ENCODE results near the gene CAPG.
"Not testable (repeated sequence)": the region's sequence is repeated elsewhere in the genome, so short reads cannot be mapped to it uniquely, and the experiment has no call there.

The CAPG gene

GRCh38 chr2:85367180-85367579 lies 43.0 kb downstream of the CAPG start:
- DNase-seq (ENCODE audit: extremely low read depth in 1 of 2, low read depth in 1 of 2), result no peak

GRCh38 chr2:85362653-85363387 lies 47.3 kb downstream of the CAPG start:
- DNase-seq (ENCODE audit: extremely low read depth in 1 of 2, low read depth in 1 of 2), result not testable (repeated sequence)

GRCh38 chr2:85357736-85358135 lies 52.4 kb downstream of the CAPG start:
- no peak for DNase-seq (ENCODE audit: extremely low read depth in 1 of 2, low read depth in 1 of 2)

GRCh38 chr2:85356186-85356585 lies 54.0 kb downstream of the CAPG start:
- DNase-seq (ENCODE audit: extremely low read depth in 1 of 2, low read depth in 1 of 2), result no peak

GRCh38 chr2:85355521-85355920 lies 54.6 kb downstream of the CAPG start:
- no peak for DNase-seq (ENCODE audit: extremely low read depth in 1 of 2, low read depth in 1 of 2)

- no peak for DNase-seq (ENCODE audit: extremely low read depth in 1 of 2, low read depth in 1 of 2)
Observed at GRCh38 chr2:85355073-85355410, 55.1 kb downstream of the CAPG start.

GRCh38 chr2:85354286-85355072 lies 55.7 kb downstream of the CAPG start, which contains the start of the genes ELMOD3 and RETSAT:
Gene ELMOD3, plus strand, starts transcription at chr2:85354769. Its CDS starts 2,430 bp downstream, at chr2:85357199.
Gene RETSAT, minus strand, starts transcription at chr2:85354528. Its CDS starts 21 bp downstream, at chr2:85354507.
- DNase-seq (ENCODE audit: extremely low read depth in 1 of 2, low read depth in 1 of 2), result peak; percentile 88 to 97

- peak in 1 of 2 donors; percentile 1 for DNase-seq (ENCODE audit: extremely low read depth in 1 of 2, low read depth in 1 of 2)
Observed at GRCh38 chr2:85353876-85354285, 56.3 kb downstream of the CAPG start.

DNA sequence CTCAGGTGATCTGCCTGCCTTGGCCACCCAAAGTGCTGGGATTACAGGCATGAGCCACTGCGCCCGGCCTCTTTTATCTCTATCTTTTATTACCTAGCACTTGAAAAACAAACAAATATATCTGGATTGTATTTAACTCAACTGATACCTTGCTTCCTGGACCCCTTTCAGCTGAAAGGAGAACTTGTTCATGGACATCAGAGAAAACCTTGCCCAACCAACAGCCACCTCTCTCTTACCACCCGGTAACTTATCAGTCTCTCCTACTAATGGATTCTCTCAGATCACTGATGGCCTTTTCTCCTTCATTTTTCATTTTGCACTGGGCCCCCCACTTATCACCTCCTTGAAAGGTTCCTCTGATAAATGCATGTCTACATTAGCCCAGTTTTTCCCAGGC lies 62.6 kb downstream of the CAPG start:
- DNase-seq (ENCODE audit: extremely low read depth in 1 of 2, low read depth in 1 of 2), result no peak
